GM23248 (cell line): ENCODE measurements around the gene DACH1.

ENCODE experiments used
- EZH2 ChIP-seq: fragments of 200-600 bp; sonication (generic); IDR thresholded peaks from 2 replicates; pipeline ENCODE4 v1.6.1; 2018; ENCODE audit warnings: antibody characterized with exemption, mild to moderate bottlenecking; ENCODE audit not compliant: insufficient read depth, poor library complexity, severe bottlenecking
- EZH2phosphoT487 ChIP-seq: fragments of 200-600 bp; sonication (generic); IDR thresholded peaks from 2 replicates; pipeline ENCODE4 v1.6.1; 2018; ENCODE audit warnings: antibody characterized with exemption, moderate library complexity, mild to moderate bottlenecking, low read depth; ENCODE audit not compliant: insufficient read depth

DNA sequence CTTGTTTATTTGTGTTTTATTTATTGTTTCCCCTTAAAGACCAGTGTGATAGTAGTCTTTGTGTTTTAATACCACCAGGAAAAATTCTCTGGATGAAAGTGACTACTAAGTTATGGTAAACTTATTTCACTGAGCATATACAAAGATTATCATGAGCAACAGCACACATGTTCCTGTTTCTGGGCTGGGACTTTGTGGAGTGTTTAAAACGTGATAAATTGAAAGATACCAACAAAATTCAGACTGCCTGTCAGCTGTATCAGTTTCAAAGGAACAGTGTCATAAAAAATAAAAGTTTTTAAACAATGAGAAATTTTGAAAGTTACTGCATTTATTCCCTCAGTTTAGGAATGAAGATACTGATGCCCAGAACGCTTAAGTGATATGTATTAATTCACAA lies 259.4 kb downstream of the DACH1 start:
- TF ChIP-seq EZH2: no peak
- TF ChIP-seq EZH2phosphoT487: no peak
